Left kidney (tissue), 2 donors: ENCODE data around the gene SAMD8. TPM values are rescaled to one million over a fixed set of nuclear protein-coding genes. Genes with fewer than 3 reads are reported as not detected.
"Not testable (repeated sequence)": the region's sequence is repeated elsewhere in the genome, so short reads cannot be mapped to it uniquely, and the experiment has no call there.

Experiments used
- DNase-seq: peaks from one replicate; pipeline ENCODE4 v3.0.0-alpha.2; 2013
- polyA plus RNA-seq: library from polyadenylated mRNA; unstranded; fragments of 120-200 nt; gene quantifications from one replicate; pipeline ENCODE4 v1.2.1, GENCODE V29; 2013; ENCODE audit not compliant: insufficient read length

SAMD8 gene
- polyA plus RNA-seq, 1 donor = 16.0 TPM

DNA sequence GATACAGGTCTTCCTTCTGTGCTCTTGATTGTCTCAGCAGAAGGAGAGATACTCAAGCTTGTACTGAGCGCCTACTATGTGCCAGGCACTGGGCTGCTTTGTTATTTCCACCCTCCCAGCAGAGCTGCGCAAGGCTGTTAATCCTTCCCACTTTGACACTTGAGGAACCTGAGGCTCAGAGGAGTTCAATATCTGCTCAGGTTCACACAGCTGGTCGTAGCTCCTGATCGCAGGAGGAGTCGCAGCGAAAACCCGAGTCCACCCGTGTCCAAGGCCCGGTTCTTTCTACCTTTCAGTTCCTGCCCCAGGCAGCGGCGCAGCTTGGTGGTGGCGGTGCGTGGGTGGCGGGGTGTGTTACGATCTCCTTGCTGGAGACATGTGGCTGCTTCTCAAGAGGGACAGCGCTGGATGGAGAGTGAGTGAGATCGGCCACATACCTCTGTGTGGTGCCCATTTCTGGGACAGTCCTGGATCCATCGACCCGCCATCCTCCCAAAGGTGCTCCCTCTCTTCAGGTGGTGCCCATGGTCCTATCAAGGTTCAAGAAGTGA, 26.5 kb upstream of the SAMD8 start:
- DNase-seq = no peak

DNA sequence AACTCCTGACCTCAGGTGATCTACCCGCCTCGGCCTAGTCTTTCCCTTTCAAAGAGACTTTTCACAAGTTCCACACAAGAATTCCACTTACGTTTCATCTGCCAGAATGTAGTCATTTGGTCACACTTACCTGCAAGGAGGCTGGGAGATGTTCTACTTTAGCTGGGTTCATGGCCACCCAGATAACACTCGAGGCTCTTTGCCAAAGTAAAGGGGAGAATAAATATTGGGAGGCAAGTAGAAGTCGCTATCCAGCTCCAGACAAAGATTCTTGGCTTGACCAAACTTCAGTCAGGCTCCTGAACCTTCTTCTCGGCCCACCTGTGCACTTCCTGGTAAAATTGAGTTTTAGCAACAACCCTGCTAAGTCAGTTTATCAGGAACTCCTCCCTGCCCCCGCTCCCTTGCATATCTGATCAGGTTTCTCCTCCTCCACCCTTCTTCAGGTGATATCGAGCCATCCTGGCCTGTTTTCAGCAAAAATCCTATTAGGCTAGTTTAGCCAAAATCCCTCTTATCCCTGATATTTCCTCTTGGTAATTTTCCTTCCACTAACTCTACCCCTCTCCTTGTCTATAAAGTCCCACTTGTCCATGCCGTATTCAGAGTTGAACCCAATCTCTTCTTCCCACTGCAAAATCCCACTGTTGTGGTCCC, 25.1 kb upstream of the SAMD8 start:
- no peak for DNase-seq

DNA sequence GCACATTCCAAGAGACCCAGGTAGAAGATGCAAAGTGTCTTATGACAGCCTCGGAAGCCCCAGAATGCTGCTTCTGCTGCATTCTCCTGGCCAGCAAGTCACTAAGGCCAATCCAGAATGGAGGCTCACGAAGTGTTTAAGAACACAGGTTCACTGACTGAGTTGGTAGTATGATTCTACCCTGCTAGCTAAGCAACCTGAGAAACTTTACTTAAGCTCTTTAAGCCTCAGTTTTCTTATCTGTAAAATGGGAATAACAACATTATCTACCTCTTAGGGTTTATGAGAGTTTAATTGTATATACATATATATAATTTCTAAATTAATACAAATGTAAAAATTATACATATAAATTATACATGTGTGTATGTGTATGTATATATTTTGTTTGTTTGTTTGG, 22.8 kb upstream of the SAMD8 start:
- no peak for DNase-seq

- DNase-seq = no peak
These were observed 21.8 kb upstream of the SAMD8 start for GRCh38 chr10:75089634-75090033.

DNA sequence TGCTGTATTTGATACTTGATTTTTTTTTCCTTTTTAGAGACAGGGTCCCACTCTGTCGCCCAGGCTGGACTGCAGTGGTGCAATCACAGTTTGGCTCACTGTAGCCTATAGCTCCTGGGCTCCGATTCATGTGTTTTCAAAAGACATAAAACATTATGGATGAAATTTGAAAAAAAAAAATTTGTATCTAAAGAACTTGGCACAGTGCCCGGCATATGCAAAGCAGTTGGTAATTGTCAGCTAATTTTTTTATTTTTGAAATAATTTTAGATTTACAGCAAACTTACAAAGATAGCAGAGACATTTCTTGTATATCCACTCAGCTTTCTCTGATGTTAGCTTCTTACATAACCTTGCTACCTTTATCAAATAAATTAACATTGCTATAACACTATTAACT, 20.3 kb upstream of the SAMD8 start:
- DNase-seq = no peak

DNA sequence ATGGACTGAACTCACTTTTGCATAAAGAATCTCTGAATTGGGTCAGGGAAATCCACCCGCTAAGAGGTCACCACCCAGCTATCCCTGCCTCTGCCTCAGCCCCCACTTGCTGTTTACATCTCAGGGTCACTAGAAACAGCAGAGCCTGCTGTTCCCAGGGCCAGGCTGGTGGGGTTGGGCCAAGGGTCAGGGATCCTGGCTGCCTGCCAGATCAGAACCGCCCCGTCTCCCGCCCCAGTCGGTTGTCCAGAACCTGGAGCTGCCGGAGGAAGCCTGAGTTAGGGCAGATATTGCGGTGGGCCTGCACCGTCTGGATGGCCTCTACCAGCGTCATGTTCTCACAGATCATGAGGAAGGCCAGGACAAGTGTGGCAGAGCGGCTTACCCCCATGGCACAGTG, 17.0 kb upstream of the SAMD8 start:
- DNase-seq = no peak

DNA sequence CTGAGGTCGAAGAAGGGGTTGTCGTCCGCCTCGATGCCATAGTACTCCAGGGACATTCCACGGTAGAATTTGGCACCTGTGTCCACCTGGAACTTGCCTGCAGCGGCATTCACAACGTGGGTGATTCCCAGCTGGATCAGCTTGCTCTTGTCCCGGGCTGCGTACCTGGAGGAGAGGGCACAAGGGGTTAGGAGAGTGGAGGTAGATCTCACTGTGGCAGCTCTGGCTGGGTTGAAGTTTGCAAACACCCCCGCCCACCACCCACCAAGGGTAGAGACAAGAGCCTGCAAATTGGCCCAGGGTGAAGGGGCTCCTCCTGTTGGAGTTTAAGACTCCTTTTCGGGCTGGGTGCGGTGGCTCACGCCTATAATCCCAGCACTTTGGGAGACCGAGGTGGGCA, 15.8 kb upstream of the SAMD8 start:
- no peak for DNase-seq

GRCh38 chr10:75096749-75097148, 14.7 kb upstream of the SAMD8 start:
- DNase-seq = no peak

- no peak for DNase-seq
These were observed 13.7 kb upstream of the SAMD8 start for GRCh38 chr10:75097666-75098285.

- no peak for DNase-seq
These were observed 12.4 kb upstream of the SAMD8 start for GRCh38 chr10:75098902-75099673.

GRCh38 chr10:75099952-75100763, 11.3 kb upstream of the SAMD8 start:
- peak; percentile 63 for DNase-seq

DNA sequence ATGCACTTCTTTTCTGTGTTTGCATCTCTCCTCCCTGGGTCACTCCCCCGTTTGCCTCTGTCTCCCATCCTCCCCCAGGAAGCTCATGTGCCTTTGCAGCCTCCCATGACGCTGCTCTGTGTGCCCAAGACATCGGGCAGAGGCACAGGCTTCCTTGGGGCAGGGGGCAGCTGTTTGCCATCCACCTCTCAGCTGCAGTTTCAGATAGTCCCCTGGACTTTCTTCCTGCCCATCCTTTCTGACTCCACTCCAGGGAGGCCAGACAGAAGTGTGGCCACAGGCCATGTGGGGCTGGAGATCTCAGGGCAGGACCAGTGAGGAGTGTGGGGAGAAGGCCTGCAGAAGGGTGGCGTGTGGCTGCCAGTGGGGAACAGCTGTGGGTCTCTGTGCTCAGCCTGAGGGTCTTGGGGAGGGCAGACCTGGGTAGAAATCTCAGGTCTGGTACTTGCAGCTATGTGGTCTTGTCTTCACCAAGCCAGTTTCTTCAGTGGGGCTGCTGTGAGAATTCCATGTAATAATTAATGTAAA, 10.6 kb upstream of the SAMD8 start:
- DNase-seq = no peak

GRCh38 chr10:75101416-75102251, 9.8 kb upstream of the SAMD8 start:
- no peak for DNase-seq

- DNase-seq = no peak
These were observed 8.4 kb upstream of the SAMD8 start for GRCh38 chr10:75102830-75103673.

- no peak for DNase-seq
These were observed 7.4 kb upstream of the SAMD8 start for GRCh38 chr10:75103881-75104686.

DNA sequence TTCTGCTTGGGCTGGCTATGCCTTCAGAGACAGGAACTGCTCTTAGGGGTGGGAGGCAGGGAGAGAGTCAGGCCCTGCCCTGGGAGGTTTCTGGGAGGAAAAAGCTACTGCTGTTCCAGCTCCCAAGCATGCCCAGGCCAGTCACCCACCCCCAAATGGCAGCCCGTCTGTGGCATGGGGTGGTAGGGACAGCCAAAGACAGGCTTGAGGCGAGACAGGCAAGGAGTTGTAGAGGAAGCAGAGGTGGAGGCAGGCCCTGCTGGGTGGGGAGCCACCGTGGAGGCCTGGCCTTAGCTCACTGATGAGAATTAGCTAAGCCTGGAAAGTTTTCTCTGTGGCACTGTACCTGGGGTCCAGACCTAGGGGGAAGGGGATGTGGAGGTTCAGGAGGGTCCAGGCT, 6.6 kb upstream of the SAMD8 start:
- DNase-seq = no peak

GRCh38 chr10:75105576-75106197, 5.8 kb upstream of the SAMD8 start:
- no peak for DNase-seq

GRCh38 chr10:75106242-75106641, 5.2 kb upstream of the SAMD8 start:
- no peak for DNase-seq

DNA sequence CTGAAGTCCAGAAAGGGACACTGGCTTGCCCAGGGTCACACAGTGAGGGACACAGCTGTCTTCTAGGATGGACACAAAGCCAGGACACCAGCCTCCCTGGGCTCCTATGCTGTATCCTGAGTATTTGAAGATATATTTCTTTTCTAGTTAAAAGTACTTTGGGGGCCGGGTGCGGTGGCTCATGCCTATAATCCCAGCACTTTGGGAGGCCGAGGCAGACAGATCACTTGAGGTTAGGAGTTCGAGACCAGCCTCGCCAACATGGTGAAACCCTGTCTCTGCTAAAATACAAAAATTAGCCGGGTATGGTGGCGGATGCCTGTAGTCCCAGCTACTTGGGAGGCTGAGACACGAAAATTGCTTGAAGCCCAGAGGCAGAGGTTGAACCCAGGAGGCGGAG, 4.6 kb upstream of the SAMD8 start:
- DNase-seq = not testable (repeated sequence)
